8988T (cell line): ENCODE data around the gene MCHR1.

Source experiments
- DNase-seq: peaks from one replicate; pipeline ENCODE4 v3.0.0; 2011

The MCHR1 gene

DNA sequence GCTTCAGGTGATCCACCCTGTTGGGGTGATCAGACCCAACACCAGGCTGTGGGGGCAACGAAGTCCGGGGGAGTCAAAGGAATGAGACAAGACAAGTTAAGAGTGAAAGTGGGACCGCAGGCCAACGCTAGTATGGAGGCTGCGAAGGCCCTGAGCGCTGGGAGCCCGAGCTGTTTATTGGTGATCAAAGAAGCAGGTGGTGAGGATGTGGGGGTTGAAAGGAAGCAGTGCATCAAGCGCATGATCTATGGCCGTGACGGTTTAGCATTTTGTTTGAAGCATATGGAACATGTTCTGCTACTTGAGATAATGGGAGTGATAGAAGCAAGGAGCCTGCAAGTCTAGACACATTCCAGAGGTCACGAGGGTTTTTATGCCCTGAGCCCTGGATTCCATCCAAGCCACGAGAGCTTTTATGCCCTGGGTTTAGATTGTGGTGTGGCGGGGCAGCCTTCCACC lies 49.5 kb downstream of the MCHR1 start:
- no peak for DNase-seq

- DNase-seq: no peak
Measured at GRCh38 chr22:40729284-40729683, 50.0 kb downstream of the MCHR1 start.
